ENCODE results near the gene UTP14A. TPM values are rescaled to one million over a fixed set of nuclear protein-coding genes. Genes with fewer than 3 reads are reported as not detected.

UTP14A gene
- polyA plus RNA-seq, 1 of the 3 experiments (the other 2 are of a cell fraction) = 25.4 TPM

DNA sequence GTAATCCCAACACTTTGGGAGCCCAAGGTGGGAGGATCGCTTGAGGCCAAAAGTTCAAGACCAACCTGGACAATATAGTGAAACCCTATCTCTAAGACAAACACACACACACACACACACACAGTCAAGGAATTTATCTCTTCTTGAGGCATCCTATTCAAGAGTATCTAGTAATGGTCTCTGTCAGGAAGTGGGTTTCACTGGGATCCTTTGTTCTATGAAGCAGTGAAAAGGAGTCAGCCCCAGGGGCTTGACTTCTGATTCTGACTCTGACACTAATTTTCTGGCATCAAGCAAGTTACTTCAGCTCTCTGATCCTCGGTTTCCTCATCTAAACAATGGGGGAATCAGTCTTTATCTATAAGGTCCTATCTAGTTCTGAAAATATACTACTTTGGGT lies 34.8 kb downstream of the UTP14A start:
- H4K20me1 ChIP-seq (ENCODE audit: insufficient read depth) = no peaks in the 10 kb centered on the region
- CTCF ChIA-PET = interaction anchor here (1.3 kb wide), 1 partner anchor 15 kb away, joined by 7 read pairs; no protein-coding TSS in a partner anchor
- H3K27ac ChIP-seq (ENCODE audit: low read depth in 2 of 2, low read length in 1 of 2) = no peak overlapping the region
- no peak overlapping the region for H3K4me2 ChIP-seq
- H3K9me2 ChIP-seq = no peaks in the 10 kb centered on the region
- no peaks in the 10 kb centered on the region for H3K79me2 ChIP-seq (ENCODE audit: insufficient read depth)
- peaks cover 4% of the 10 kb centered on the region for H3F3A ChIP-seq (replicated peaks; ENCODE audit: insufficient read depth)
- no peak for TF ChIP-seq GABPA (IDR thresholded peaks at IDR 0.05; ENCODE audit: low read depth)
- TF ChIP-seq, protein P1, sequence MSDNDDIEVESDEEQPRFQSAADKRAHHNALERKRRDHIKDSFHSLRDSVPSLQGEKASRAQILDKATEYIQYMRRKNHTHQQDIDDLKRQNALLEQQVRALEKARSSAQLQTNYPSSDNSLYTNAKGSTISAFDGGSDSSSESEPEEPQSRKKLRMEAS (IDR thresholded peaks at IDR 0.05; ENCODE audit: low read depth) = no peak
- no peak for TF ChIP-seq RXRA (IDR thresholded peaks at IDR 0.05; ENCODE audit: borderline replicate concordance, low read depth)
- TF ChIP-seq NRF1 (IDR thresholded peaks at IDR 0.05; ENCODE audit: low read depth, low read length) = no peak
- TF ChIP-seq, protein P2, sequence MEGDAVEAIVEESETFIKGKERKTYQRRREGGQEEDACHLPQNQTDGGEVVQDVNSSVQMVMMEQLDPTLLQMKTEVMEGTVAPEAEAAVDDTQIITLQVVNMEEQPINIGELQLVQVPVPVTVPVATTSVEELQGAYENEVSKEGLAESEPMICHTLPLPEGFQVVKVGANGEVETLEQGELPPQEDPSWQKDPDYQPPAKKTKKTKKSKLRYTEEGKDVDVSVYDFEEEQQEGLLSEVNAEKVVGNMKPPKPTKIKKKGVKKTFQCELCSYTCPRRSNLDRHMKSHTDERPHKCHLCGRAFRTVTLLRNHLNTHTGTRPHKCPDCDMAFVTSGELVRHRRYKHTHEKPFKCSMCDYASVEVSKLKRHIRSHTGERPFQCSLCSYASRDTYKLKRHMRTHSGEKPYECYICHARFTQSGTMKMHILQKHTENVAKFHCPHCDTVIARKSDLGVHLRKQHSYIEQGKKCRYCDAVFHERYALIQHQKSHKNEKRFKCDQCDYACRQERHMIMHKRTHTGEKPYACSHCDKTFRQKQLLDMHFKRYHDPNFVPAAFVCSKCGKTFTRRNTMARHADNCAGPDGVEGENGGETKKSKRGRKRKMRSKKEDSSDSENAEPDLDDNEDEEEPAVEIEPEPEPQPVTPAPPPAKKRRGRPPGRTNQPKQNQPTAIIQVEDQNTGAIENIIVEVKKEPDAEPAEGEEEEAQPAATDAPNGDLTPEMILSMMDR (IDR thresholded peaks at IDR 0.05) = no peak
- TF ChIP-seq ELF1 (IDR thresholded peaks at IDR 0.05) = no peak
- TF ChIP-seq, protein P3, sequence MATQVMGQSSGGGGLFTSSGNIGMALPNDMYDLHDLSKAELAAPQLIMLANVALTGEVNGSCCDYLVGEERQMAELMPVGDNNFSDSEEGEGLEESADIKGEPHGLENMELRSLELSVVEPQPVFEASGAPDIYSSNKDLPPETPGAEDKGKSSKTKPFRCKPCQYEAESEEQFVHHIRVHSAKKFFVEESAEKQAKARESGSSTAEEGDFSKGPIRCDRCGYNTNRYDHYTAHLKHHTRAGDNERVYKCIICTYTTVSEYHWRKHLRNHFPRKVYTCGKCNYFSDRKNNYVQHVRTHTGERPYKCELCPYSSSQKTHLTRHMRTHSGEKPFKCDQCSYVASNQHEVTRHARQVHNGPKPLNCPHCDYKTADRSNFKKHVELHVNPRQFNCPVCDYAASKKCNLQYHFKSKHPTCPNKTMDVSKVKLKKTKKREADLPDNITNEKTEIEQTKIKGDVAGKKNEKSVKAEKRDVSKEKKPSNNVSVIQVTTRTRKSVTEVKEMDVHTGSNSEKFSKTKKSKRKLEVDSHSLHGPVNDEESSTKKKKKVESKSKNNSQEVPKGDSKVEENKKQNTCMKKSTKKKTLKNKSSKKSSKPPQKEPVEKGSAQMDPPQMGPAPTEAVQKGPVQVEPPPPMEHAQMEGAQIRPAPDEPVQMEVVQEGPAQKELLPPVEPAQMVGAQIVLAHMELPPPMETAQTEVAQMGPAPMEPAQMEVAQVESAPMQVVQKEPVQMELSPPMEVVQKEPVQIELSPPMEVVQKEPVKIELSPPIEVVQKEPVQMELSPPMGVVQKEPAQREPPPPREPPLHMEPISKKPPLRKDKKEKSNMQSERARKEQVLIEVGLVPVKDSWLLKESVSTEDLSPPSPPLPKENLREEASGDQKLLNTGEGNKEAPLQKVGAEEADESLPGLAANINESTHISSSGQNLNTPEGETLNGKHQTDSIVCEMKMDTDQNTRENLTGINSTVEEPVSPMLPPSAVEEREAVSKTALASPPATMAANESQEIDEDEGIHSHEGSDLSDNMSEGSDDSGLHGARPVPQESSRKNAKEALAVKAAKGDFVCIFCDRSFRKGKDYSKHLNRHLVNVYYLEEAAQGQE (IDR thresholded peaks at IDR 0.05; ENCODE audit: low read depth, low read length) = no peak
- TF ChIP-seq SIN3A (IDR thresholded peaks at IDR 0.05; ENCODE audit: borderline replicate concordance, low read depth, low read length) = no peak
- TF ChIP-seq MEF2A (IDR thresholded peaks at IDR 0.05; ENCODE audit: borderline replicate concordance, low read depth) = no peak
- TF ChIP-seq YY1 (IDR thresholded peaks at IDR 0.05; ENCODE audit: low read depth) = no peak
- TF ChIP-seq JUND (IDR thresholded peaks at IDR 0.05) = no peak
- no peak for TF ChIP-seq POLR2AphosphoS5 (IDR thresholded peaks at IDR 0.05; ENCODE audit: low read depth, low read length)
- no peak for TF ChIP-seq FOXM1 (IDR thresholded peaks at IDR 0.05; ENCODE audit: low read depth)
- TF ChIP-seq, protein P4, sequence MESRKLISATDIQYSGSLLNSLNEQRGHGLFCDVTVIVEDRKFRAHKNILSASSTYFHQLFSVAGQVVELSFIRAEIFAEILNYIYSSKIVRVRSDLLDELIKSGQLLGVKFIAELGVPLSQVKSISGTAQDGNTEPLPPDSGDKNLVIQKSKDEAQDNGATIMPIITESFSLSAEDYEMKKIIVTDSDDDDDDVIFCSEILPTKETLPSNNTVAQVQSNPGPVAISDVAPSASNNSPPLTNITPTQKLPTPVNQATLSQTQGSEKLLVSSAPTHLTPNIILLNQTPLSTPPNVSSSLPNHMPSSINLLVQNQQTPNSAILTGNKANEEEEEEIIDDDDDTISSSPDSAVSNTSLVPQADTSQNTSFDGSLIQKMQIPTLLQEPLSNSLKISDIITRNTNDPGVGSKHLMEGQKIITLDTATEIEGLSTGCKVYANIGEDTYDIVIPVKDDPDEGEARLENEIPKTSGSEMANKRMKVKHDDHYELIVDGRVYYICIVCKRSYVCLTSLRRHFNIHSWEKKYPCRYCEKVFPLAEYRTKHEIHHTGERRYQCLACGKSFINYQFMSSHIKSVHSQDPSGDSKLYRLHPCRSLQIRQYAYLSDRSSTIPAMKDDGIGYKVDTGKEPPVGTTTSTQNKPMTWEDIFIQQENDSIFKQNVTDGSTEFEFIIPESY (IDR thresholded peaks at IDR 0.05; ENCODE audit: borderline replicate concordance, low read depth) = no peak
- no peak for TF ChIP-seq EZH2phosphoT487 (IDR thresholded peaks at IDR 0.05; ENCODE audit: borderline replicate concordance, low read depth)
- no peak for TF ChIP-seq CHD2 (IDR thresholded peaks at IDR 0.05; ENCODE audit: low read length, partially characterized antibody)
- no peak for TF ChIP-seq TCF12 (IDR thresholded peaks at IDR 0.05)
- DNase-seq = no peak
- no peaks in the 10 kb centered on the region for H3K4me1 ChIP-seq (ENCODE audit: control insufficient read depth in 1 of 2, insufficient read depth in 2 of 2, low read depth in 1 of 2, low read length in 1 of 2)
- H3K9ac ChIP-seq = no peak overlapping the region
- no peak overlapping the region for H2AFZ ChIP-seq (ENCODE audit: low read depth)
- H3K27me3 ChIP-seq (ENCODE audit: insufficient read depth) = peaks cover 23% of the 10 kb centered on the region; the same call in 1 of the 2 replicates
- POLR2A ChIA-PET = no interaction called here
- H3K36me3 ChIP-seq (replicated peaks in 1 of 2; ENCODE audit: control insufficient read depth in 1 of 2, insufficient read depth in 2 of 2, low read length in 1 of 2) = no peaks in the 10 kb centered on the region
- H3K4me3 ChIP-seq (ENCODE audit: low read depth in 2 of 2, low read length in 1 of 2) = no peak overlapping the region
- WGBS (ENCODE audit: low lambda C conversion rate) = 21% methylated on average over 2 of the region's 2 CpGs
- H3K9me3 ChIP-seq = no peaks in the 10 kb centered on the region
